MCF 10A (cell line): Measurements from ENCODE around the gene NOX5. TPM values are rescaled to one million over a fixed set of nuclear protein-coding genes. Genes with fewer than 3 reads are reported as not detected.

Experiments
- BruUV-seq: library from RNA; stranded (reverse); fragments of 400-500 nt; replicated peaks from 2 replicates; lab custom pipeline; 2021; lab: Mats Ljungman, UMichigan
- CTCF ChIA-PET: fragments of 300-600 bp; sonication (Branson Sonifier 250); formaldehyde crosslinking; extraction: SDS; loops from one replicate; lab custom pipeline; 2021; ENCODE audit warnings: antibody characterized with exemption, inconsistent platforms; lab: Yijun Ruan, JAX
- POLR2A ChIA-PET: fragments of 300-600, 350-650 bp; sonication (Branson Sonifier 250); formaldehyde crosslinking; extraction: SDS; loops from one replicate; lab custom pipeline; 2020; ENCODE audit warnings: antibody characterized with exemption, inconsistent platforms; lab: Yijun Ruan, JAX
- DNase-seq: peaks from one replicate; pipeline ENCODE4 v3.0.0-alpha.2; 2018; ENCODE audit not compliant: unreplicated experiment
- H3K27ac Mint-ChIP-seq: one replicate; pipeline ENCODE4 v1.8.0; 2022; ENCODE audit warnings: mild to moderate bottlenecking, low read depth, mixed read lengths; ENCODE audit not compliant: unreplicated experiment
- H3K27me3 Mint-ChIP-seq: one replicate; pipeline ENCODE4 v1.8.0; 2022; ENCODE audit warnings: mixed read lengths; ENCODE audit not compliant: insufficient read depth, unreplicated experiment
- H3K36me3 Mint-ChIP-seq: one replicate; pipeline ENCODE4 v1.8.0; 2022; ENCODE audit warnings: mild to moderate bottlenecking, moderate library complexity, mixed read lengths; ENCODE audit not compliant: insufficient read depth, unreplicated experiment
- H3K4me1 Mint-ChIP-seq: one replicate; pipeline ENCODE4 v1.8.0; 2022; ENCODE audit warnings: mixed read lengths; ENCODE audit not compliant: insufficient read depth, unreplicated experiment
- H3K4me3 Mint-ChIP-seq: one replicate; pipeline ENCODE4 v1.8.0; 2022; ENCODE audit warnings: mild to moderate bottlenecking, moderate library complexity, mixed read lengths; ENCODE audit not compliant: unreplicated experiment
- H3K9me3 Mint-ChIP-seq: one replicate; pipeline ENCODE4 v1.8.0; 2022; ENCODE audit warnings: mixed read lengths; ENCODE audit not compliant: unreplicated experiment
- CTCF ChIP-seq: fragments of 200-600 bp; IDR thresholded peaks from one replicate; pipeline ENCODE4 v1.8.0; 2022; ENCODE audit warnings: antibody characterized with exemption, mild to moderate bottlenecking; ENCODE audit not compliant: unreplicated experiment
- intact Hi-C: fragments of 100-400 bp; cut with micrococcal nuclease; formaldehyde crosslinking; loops from 2 replicates; pipeline ENCODE4 v1.14.1; 2022
- total RNA-seq: library from RNA; stranded (reverse); gene quantifications from 2 replicates; pipeline ENCODE4 v1.2.3, GENCODE V29; 2022

NOX5 gene
- total RNA-seq, 1 experiment from 2014 or later = 1.4 TPM

- no peak for DNase-seq
- ChIA-PET CTCF (interaction anchor here (0.7 to 3.5 kb wide), 2 partner anchors 12 to 325 kb away, joined by 3 to 22 read pairs; no protein-coding TSS in a partner anchor), POLR2A (interaction anchor here (1.1 kb wide), 1 partner anchor 22 kb away, joined by 3 read pairs; no protein-coding TSS in a partner anchor)
- Mint-ChIP-seq H3K27ac (no peak overlapping the region), H3K9me3 (peaks cover 12% of the 10 kb centered on the region), H3K27me3 (no peaks in the 10 kb centered on the region), H3K4me1 (peaks cover 7% of the 10 kb centered on the region), H3K4me3 (no peak overlapping the region), H3K36me3 (no peaks in the 10 kb centered on the region)
- intact Hi-C loops = no loop called here
- no TSS peak for BruUV-seq
- TF ChIP-seq CTCF = no peak
These were observed 55.5 kb downstream of the NOX5 start for GRCh38 chr15:69069996-69070395.

DNA sequence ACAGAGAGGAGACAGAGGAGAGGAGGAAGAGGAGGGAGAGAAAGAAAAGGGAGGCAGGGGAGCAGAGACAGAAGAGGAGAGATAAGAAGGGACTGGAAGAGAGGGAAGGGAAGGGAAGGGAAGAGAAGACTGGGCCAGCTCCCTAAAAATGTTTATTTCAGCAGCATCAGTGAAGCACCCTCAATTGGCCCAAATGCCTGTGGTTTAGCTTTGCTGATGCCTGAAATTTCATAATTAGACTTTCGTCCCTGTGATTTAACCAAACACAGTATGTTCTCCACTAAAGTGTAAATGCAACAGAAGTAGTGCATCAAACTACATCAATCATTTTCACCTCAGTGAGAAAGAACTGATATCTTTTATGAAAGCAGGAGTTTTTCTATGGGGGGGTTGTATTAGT is 55.9 kb downstream of the NOX5 start:
- intact Hi-C loops = no loop called here
- no peaks in the 10 kb centered on the region for H3K27me3 Mint-ChIP-seq
- no TSS peak for BruUV-seq

GRCh38 chr15:69071260-69071659 is 56.8 kb downstream of the NOX5 start:
- Mint-ChIP-seq H3K27ac (no peak overlapping the region), H3K36me3 (no peaks in the 10 kb centered on the region), H3K9me3 (peaks cover 12% of the 10 kb centered on the region), H3K4me1 (peaks cover 9% of the 10 kb centered on the region), H3K27me3 (no peaks in the 10 kb centered on the region), H3K4me3 (no peak overlapping the region)
- intact Hi-C loops = no loop called here
- DNase-seq = no peak
- TF ChIP-seq CTCF = no peak
- ChIA-PET POLR2A (interaction anchor here (1.2 kb wide), 1 partner anchor 89 kb away, joined by 3 read pairs; the partner anchor contains the start of gene GLCE), CTCF (interaction anchor here (0.7 to 1.3 kb wide), 2 partner anchors 14 to 145 kb away, joined by 3 read pairs; no protein-coding TSS in a partner anchor)
- BruUV-seq = no TSS peak

More for the DNA sequence above, 55.9 kb downstream of the NOX5 start:
- no peak for TF ChIP-seq CTCF
- Mint-ChIP-seq H3K27ac (no peak overlapping the region), H3K36me3 (no peaks in the 10 kb centered on the region), H3K9me3 (peaks cover 12% of the 10 kb centered on the region), H3K4me3 (no peak overlapping the region), H3K4me1 (peaks cover 9% of the 10 kb centered on the region)
- DNase-seq = no peak
- POLR2A ChIA-PET = interaction anchor here (1.1 kb wide), 1 partner anchor 22 kb away, joined by 3 read pairs; no protein-coding TSS in a partner anchor
- CTCF ChIA-PET = interaction anchor here (3.5 kb wide), 1 partner anchor 12 kb away, joined by 22 read pairs; no protein-coding TSS in a partner anchor

GRCh38 chr15:69072906-69073305 is 58.4 kb downstream of the NOX5 start:
- intact Hi-C loops = no loop called here
- Mint-ChIP-seq H3K9me3 (peaks cover 12% of the 10 kb centered on the region), H3K4me1 (peaks cover 9% of the 10 kb centered on the region), H3K4me3 (no peak overlapping the region), H3K36me3 (no peaks in the 10 kb centered on the region), H3K27me3 (no peaks in the 10 kb centered on the region), H3K27ac (no peak overlapping the region)
- BruUV-seq = no TSS peak
- TF ChIP-seq CTCF = no peak
- CTCF ChIA-PET = interaction anchor here (0.6 kb wide), 1 partner anchor 231 kb away, joined by 3 read pairs; no protein-coding TSS in a partner anchor
- DNase-seq = no peak
- POLR2A ChIA-PET = interaction anchor here (0.7 to 1.7 kb wide), 5 partner anchors 8 to 152 kb away, joined by 3 to 6 read pairs (median 3); no protein-coding TSS in a partner anchor
